Brain microvascular endothelial cell (primary cell): Measurements from ENCODE around the gene ARHGAP9.

Source experiments
- DNase-seq: peaks from one replicate; pipeline ENCODE4 v3.0.0-alpha.2; 2020
- H3K27ac ChIP-seq: fragments of 250-450 bp; sonication (Bioruptor Pico); 2 replicates; pipeline ENCODE4 v1.5.1; 2020; ENCODE audit warnings: mild to moderate bottlenecking, moderate library complexity
- H3K27me3 ChIP-seq: fragments of 250-450 bp; sonication (Bioruptor Pico); replicated peaks from 2 replicates; pipeline ENCODE4 v1.5.1; 2020; ENCODE audit warnings: mild to moderate bottlenecking
- H3K36me3 ChIP-seq: fragments of 250-450 bp; sonication (Bioruptor Pico); replicated peaks from 2 replicates; pipeline ENCODE4 v1.5.1; 2020; ENCODE audit warnings: mild to moderate bottlenecking
- H3K4me3 ChIP-seq: 2 replicates; pipeline ENCODE4 v1.5.1; 2011; ENCODE audit warnings: low read depth, mild to moderate bottlenecking, control low read depth, low read length, moderate library complexity
- CTCF ChIP-seq: IDR thresholded peaks from 2 replicates; pipeline ENCODE4 v1.5.1; 2011; ENCODE audit warnings: low read depth, mild to moderate bottlenecking, moderate library complexity, low read length, control low read depth, inconsistent platforms; ENCODE audit errors: missing control alignments
- in situ Hi-C: cut with HindIII; loops from 2 replicates; pipeline ENCODE4 v1.10.0; 2017; ENCODE audit warnings: low sequenced_read_pairs, low pct_ligation_motif_present

Gene ARHGAP9

GRCh38 chr12:57491393-57492280, 12.0 kb upstream of the ARHGAP9 start:
- peak; percentile 14 for TF ChIP-seq CTCF
- Histone ChIP-seq H3K36me3 (peaks cover 41% of the 10 kb centered on the region), H3K27me3 (no peaks in the 10 kb centered on the region), H3K27ac (no peak overlapping the region), H3K4me3 (no peak overlapping the region)
- no peak for DNase-seq
- in situ Hi-C loops: no loop called here

GRCh38 chr12:57490126-57490525, 10.5 kb upstream of the ARHGAP9 start:
- no peak for DNase-seq
- peaks cover 33% of the 10 kb centered on the region for H3K36me3 ChIP-seq
- no peak for TF ChIP-seq CTCF
- in situ Hi-C loops: no loop called here
- no peak overlapping the region for H3K27ac ChIP-seq
- H3K27me3 ChIP-seq: no peaks in the 10 kb centered on the region
- H3K4me3 ChIP-seq: no peak overlapping the region

GRCh38 chr12:57489157-57489641, 9.5 kb upstream of the ARHGAP9 start:
- peaks cover 33% of the 10 kb centered on the region for H3K36me3 ChIP-seq
- H3K27me3 ChIP-seq: no peaks in the 10 kb centered on the region
- no peak overlapping the region for H3K27ac ChIP-seq
- TF ChIP-seq CTCF: no peak
- peak; percentile 27 for DNase-seq
- peak overlapping the region; percentile 100 for H3K4me3 ChIP-seq
- in situ Hi-C loops: no loop called here

GRCh38 chr12:57488402-57489156, 8.9 kb upstream of the ARHGAP9 start:
- in situ Hi-C loops: no loop called here
- no peak for DNase-seq
- no peak for TF ChIP-seq CTCF
- peak overlapping the region; percentile 85 for H3K27ac ChIP-seq
- no peaks in the 10 kb centered on the region for H3K27me3 ChIP-seq
- peaks cover 29% of the 10 kb centered on the region for H3K36me3 ChIP-seq
- peak overlapping the region; percentile 100 for H3K4me3 ChIP-seq

- peak; percentile 95 for DNase-seq
- peak within 1 kb of the TSS; percentile 100 for H3K4me3 ChIP-seq
- H3K36me3 ChIP-seq: peaks cover 26% of the 10 kb centered on the region
- H3K27ac ChIP-seq: peak within 1 kb of the TSS; percentile 85
- no peaks in the 10 kb centered on the region for H3K27me3 ChIP-seq
- in situ Hi-C loops: no loop called here
- no peak for TF ChIP-seq CTCF
Measured at GRCh38 chr12:57487597-57488401, 8.1 kb upstream of the ARHGAP9 start, which contains the start of gene MARS1. Gene MARS1 (plus strand): TSS chr12:57488068. CDS start chr12:57488091, 23 bp downstream.
